Measurements from ENCODE around the gene PACSIN1.

The PACSIN1 gene

GRCh38 chr6:34466242-34467185, 638 bp downstream of the PACSIN1 start:
- H3K4me1 ChIP-seq (ENCODE audit: control insufficient read depth, insufficient read depth, low read length) = no peaks in the 10 kb centered on the region
- POLR2A ChIA-PET = interaction anchor here (1.0 to 2.0 kb wide), 2 partner anchors 9 to 40 kb away, joined by 7 read pairs; partner anchors contain the start of gene RPS10
- H3K4me3 ChIP-seq (ENCODE audit: low read depth, low read length) = peak overlapping the region; percentile 40

More at GRCh38 chr6:34466242-34467185, 638 bp downstream of the PACSIN1 start:
- H3K9me3 ChIP-seq (ENCODE audit: control insufficient read depth, insufficient read depth, low read depth, low read length) = no peaks in the 10 kb centered on the region
- no peaks in the 10 kb centered on the region for H3K36me3 ChIP-seq (ENCODE audit: control insufficient read depth in 2 of 2, insufficient read depth in 1 of 2, low read length in 2 of 2)
- CTCF ChIA-PET = interaction anchor here (0.5 kb wide), 2 partner anchors 444 to 1000 kb away, joined by 3 read pairs; no protein-coding TSS in a partner anchor
- no peak overlapping the region for H3K27ac ChIP-seq (ENCODE audit: extremely low read depth, low read depth, low read length)
- TF ChIP-seq, protein P1, sequence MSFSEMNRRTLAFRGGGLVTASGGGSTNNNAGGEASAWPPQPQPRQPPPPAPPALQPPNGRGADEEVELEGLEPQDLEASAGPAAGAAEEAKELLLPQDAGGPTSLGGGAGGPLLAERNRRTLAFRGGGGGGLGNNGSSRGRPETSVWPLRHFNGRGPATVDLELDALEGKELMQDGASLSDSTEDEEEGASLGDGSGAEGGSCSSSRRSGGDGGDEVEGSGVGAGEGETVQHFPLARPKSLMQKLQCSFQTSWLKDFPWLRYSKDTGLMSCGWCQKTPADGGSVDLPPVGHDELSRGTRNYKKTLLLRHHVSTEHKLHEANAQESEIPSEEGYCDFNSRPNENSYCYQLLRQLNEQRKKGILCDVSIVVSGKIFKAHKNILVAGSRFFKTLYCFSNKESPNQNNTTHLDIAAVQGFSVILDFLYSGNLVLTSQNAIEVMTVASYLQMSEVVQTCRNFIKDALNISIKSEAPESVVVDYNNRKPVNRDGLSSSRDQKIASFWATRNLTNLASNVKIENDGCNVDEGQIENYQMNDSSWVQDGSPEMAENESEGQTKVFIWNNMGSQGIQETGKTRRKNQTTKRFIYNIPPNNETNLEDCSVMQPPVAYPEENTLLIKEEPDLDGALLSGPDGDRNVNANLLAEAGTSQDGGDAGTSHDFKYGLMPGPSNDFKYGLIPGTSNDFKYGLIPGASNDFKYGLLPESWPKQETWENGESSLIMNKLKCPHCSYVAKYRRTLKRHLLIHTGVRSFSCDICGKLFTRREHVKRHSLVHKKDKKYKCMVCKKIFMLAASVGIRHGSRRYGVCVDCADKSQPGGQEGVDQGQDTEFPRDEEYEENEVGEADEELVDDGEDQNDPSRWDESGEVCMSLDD (tag by site-specific recombination; IDR thresholded peaks at IDR 0.05) = no peak
- TF ChIP-seq GLIS2 (tag by site-specific recombination; IDR thresholded peaks at IDR 0.05) = no peak
- no peak for TF ChIP-seq ZNF24 (tag by site-specific recombination; IDR thresholded peaks at IDR 0.05)
- TF ChIP-seq, protein P2, sequence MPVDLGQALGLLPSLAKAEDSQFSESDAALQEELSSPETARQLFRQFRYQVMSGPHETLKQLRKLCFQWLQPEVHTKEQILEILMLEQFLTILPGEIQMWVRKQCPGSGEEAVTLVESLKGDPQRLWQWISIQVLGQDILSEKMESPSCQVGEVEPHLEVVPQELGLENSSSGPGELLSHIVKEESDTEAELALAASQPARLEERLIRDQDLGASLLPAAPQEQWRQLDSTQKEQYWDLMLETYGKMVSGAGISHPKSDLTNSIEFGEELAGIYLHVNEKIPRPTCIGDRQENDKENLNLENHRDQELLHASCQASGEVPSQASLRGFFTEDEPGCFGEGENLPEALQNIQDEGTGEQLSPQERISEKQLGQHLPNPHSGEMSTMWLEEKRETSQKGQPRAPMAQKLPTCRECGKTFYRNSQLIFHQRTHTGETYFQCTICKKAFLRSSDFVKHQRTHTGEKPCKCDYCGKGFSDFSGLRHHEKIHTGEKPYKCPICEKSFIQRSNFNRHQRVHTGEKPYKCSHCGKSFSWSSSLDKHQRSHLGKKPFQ (tag by site-specific recombination; IDR thresholded peaks at IDR 0.05) = no peak
- no peak for TF ChIP-seq AEBP2 (tag by site-specific recombination; IDR thresholded peaks at IDR 0.05; ENCODE audit: borderline replicate concordance)
- TF ChIP-seq, protein P3, sequence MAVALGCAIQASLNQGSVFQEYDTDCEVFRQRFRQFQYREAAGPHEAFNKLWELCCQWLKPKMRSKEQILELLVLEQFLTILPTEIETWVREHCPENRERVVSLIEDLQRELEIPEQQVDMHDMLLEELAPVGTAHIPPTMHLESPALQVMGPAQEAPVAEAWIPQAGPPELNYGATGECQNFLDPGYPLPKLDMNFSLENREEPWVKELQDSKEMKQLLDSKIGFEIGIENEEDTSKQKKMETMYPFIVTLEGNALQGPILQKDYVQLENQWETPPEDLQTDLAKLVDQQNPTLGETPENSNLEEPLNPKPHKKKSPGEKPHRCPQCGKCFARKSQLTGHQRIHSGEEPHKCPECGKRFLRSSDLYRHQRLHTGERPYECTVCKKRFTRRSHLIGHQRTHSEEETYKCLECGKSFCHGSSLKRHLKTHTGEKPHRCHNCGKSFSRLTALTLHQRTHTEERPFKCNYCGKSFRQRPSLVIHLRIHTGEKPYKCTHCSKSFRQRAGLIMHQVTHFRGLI (tag by site-specific recombination; IDR thresholded peaks at IDR 0.05) = no peak
- no peak for TF ChIP-seq ZNF621 (tag by site-specific recombination; IDR thresholded peaks at IDR 0.05)
- peak; percentile 14; the same call in 1 of the 2 replicates for TF ChIP-seq ZFHX2 (tag by site-specific recombination; conservative IDR thresholded peaks at IDR 0.05)
- no peak for TF ChIP-seq ZNF19 (tag by site-specific recombination; IDR thresholded peaks at IDR 0.05; ENCODE audit: low read depth)
- peak; percentile 79 for TF ChIP-seq HIC1 (tag by site-specific recombination; IDR thresholded peaks at IDR 0.05)
- peak; percentile 47; the same call in 1 of the 2 replicates for TF ChIP-seq ZNF600 (tag by site-specific recombination; IDR thresholded peaks at IDR 0.05)
- no peak for TF ChIP-seq ZNF433 (tag by site-specific recombination; IDR thresholded peaks at IDR 0.05; ENCODE audit: low read depth)
- TF ChIP-seq, protein P4, sequence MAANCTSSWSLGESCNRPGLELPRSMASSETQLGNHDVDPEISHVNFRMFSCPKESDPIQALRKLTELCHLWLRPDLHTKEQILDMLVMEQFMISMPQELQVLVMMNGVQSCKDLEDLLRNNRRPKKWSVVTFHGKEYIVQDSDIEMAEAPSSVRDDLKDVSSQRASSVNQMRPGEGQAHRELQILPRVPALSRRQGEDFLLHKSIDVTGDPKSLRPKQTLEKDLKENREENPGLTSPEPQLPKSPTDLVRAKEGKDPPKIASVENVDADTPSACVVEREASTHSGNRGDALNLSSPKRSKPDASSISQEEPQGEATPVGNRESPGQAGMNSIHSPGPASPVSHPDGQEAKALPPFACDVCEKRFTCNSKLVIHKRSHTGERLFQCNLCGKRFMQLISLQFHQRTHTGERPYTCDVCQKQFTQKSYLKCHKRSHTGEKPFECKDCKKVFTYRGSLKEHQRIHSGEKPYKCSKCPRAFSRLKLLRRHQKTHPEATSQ (tag by site-specific recombination; IDR thresholded peaks at IDR 0.05) = no peak
- TF ChIP-seq ZNF138 (tag by site-specific recombination; IDR thresholded peaks at IDR 0.05; ENCODE audit: borderline replicate concordance) = no peak
- TF ChIP-seq ZNF26 (tag by site-specific recombination; IDR thresholded peaks at IDR 0.05) = no peak
- no peak for TF ChIP-seq ZNF416 (tag by site-specific recombination; IDR thresholded peaks at IDR 0.05)
- no peak for TF ChIP-seq ZNF76 (tag by site-specific recombination; IDR thresholded peaks at IDR 0.05; ENCODE audit: borderline replicate concordance, low read depth)
- no peak for TF ChIP-seq ZNF114 (tag by site-specific recombination; IDR thresholded peaks at IDR 0.05)
- TF ChIP-seq EGR2 (tag by site-specific recombination; IDR thresholded peaks at IDR 0.05; ENCODE audit: low read depth) = peak; percentile 52
- TF ChIP-seq, protein P5, sequence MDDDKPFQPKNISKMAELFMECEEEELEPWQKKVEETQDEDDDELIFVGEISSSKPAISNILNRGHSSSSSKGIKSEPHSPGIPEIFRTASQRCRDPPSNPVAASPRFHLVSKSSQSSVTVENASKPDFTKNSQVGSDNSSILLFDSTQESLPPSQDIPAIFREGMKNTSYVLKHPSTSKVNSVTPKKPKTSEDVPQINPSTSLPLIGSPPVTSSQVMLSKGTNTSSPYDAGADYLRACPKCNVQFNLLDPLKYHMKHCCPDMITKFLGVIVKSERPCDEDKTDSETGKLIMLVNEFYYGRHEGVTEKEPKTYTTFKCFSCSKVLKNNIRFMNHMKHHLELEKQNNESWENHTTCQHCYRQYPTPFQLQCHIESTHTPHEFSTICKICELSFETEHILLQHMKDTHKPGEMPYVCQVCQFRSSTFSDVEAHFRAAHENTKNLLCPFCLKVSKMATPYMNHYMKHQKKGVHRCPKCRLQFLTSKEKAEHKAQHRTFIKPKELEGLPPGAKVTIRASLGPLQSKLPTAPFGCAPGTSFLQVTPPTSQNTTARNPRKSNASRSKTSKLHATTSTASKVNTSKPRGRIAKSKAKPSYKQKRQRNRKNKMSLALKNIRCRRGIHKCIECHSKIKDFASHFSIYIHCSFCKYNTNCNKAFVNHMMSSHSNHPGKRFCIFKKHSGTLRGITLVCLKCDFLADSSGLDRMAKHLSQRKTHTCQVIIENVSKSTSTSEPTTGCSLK (tag by site-specific recombination; IDR thresholded peaks at IDR 0.05) = no peak

All from HEK293 (cell line).